Heart left ventricle (tissue), 16 donors: Measurements from ENCODE around the gene CPNE8. TPM values are rescaled to one million over a fixed set of nuclear protein-coding genes. Genes with fewer than 3 reads are reported as not detected.

ENCODE experiments used
- ATAC-seq, 4 donors: fragments of 200-7000 bp; cut with Tn5 transposase; one replicate each; pipeline ENCODE4 v1.9.1; 2020 to 2022; ENCODE audit warnings: moderate library complexity in 4 of 4, mild to moderate bottlenecking in 3 of 4, moderate number of reproducible peaks in 1 of 4
- DNase-seq, 5 donors: peaks; one replicate each; pipeline ENCODE4 v3.0.0-alpha.2; 2020
- H3K27ac ChIP-seq, 12 donors: fragments of 200-600 bp; sonication (generic) in 4 of 12; one replicate each; pipeline versions ENCODE4 v1.5.0 to v1.8.0; 2016 to 2022; ENCODE audit warnings: mild to moderate bottlenecking in 2 of 12
- H3K27me3 ChIP-seq, 9 donors: fragments of 200-600 bp; sonication (generic) in 2 of 9; one replicate each; pipeline versions ENCODE4 v1.5.1 to v1.8.0; 2016 to 2022; ENCODE audit warnings: mild to moderate bottlenecking in 3 of 9
- H3K36me3 ChIP-seq, 9 donors: fragments of 200-600 bp; sonication (generic) in 2 of 9; one replicate each; pipeline versions ENCODE4 v1.5.0 to v1.8.0; 2018 to 2022; ENCODE audit warnings: mild to moderate bottlenecking in 2 of 9
- H3K4me1 ChIP-seq, 12 donors: fragments of 200-600 bp; sonication (generic) in 4 of 12; one replicate each; pipeline versions ENCODE4 v1.5.0 to v1.8.0; 2016 to 2022; ENCODE audit warnings: mild to moderate bottlenecking in 3 of 12
- H3K4me3 ChIP-seq, 12 donors: fragments of 200-600 bp; sonication (generic) in 4 of 12; one replicate each; pipeline versions ENCODE4 v1.5.0 to v1.8.0; 2017 to 2022; ENCODE audit warnings: mild to moderate bottlenecking in 9 of 12, moderate library complexity in 4 of 12
- H3K9me3 ChIP-seq, 12 donors: fragments of 200-600 bp; sonication (generic) in 4 of 12; one replicate each; pipeline versions ENCODE4 v1.5.0 to v1.8.0; 2016 to 2022; ENCODE audit warnings: mild to moderate bottlenecking in 1 of 12
- CTCF ChIP-seq, 12 donors: fragments of 200-600 bp; sonication (generic) in 4 of 12; IDR thresholded peaks; one replicate each; pipeline versions ENCODE4 v1.5.0 to v1.8.0; 2018 to 2022; ENCODE audit warnings: antibody characterized with exemption in 12 of 12, mild to moderate bottlenecking in 5 of 12
- POLR2A ChIP-seq, 2 donors: fragments of 450-650 bp; IDR thresholded peaks; one replicate each; pipeline ENCODE4 v1.6.1; 2017; ENCODE audit warnings: antibody characterized with exemption in 2 of 2, mild to moderate bottlenecking in 2 of 2, moderate library complexity in 2 of 2
- WGBS, 4 donors: extraction: QIAGEN DNeasy Blood & Tissue Kit in 2 of 4; methylation state at CpG; one replicate each; pipeline versions ENCODE4 v1.1.5 to v1.1.7; 2013 to 2018; 5-methylcytosine and 5-hydroxymethylcytosine counted together
- intact Hi-C, 10 donors: fragments of 100-400 bp; cut with DNase I; formaldehyde crosslinking; loops; one replicate each; pipeline versions ENCODE4 v1.11.1 to v1.14.2; 2022
- polyA plus RNA-seq, 2 donors: library from polyadenylated mRNA; stranded (reverse); fragments of 200-250 nt; gene quantifications; one replicate each; pipeline ENCODE4 v1.2.3, GENCODE V29; 2013
- total RNA-seq, 9 donors: library from RNA; depleted of rRNA in 2 of 9; stranded (reverse); fragments of >200 nt in 2 of 9; fragmentation: NEBNext Ultra II Directional in 3 of 9; extraction: Animal tissue kit (Norgen Biotek cat#: 25700) in 3 of 9; gene quantifications; one replicate each; pipeline versions ENCODE4 v1.1.0 to v1.2.4, GENCODE V29; 2016 to 2023
- donor health status: ischemic (EF 13 %, LVEDD 7.1; RV severe dilation, severe dysfunction).
- donor health status: healthy with polysubstance abuse.
- donor health status: DM: no; HTN: yes; CAD: no.
- donor health status: DM: no; HTN: no; CAD: no.
- donor health status: ischemic (EF 25% LVEDD 6.9; RV normal size, moderate dysfunction).
- donor health status: ischemic (EF 25% LVEDD 5.7; RV mildly dilated, moderate dysfunction).
- donor health status: healthy.
- donor health status: DM: yes; HTN: yes; CAD: no.
- donor health status: ischemic (EF 35%, LVEDD 5.7; RV mildly dilated, moderate dysfunction).
- donor health status: nonischemic (EF 11% LVEDD 7.7; RV severe dilation, severe dysfunction).
- donor health status: DM: yes; HTN: yes; CAD: no.
- donor health status: PGD.
- donor health status: ischemic (EF 29% LVEDD 5.4; RV normal size, mild dysfunction).
- donor health status: nonischemic (EF 23%, LVEDD 6.1; RV moderate dilation, normal function).

Gene CPNE8
- total and polyA plus RNA-seq, 11 donors, result 2.9 to 15.1 (median 4.5) TPM

- Histone ChIP-seq H3K27me3 (no peaks in the 10 kb centered on the region), H3K4me1 (peaks cover 0 to 14% (median 0%) of the 10 kb centered on the region in 12 donors), H3K36me3 (no peaks in the 10 kb centered on the region), H3K27ac (no peak overlapping the region), H3K4me3 (no peak overlapping the region), H3K9me3 (no peaks in the 10 kb centered on the region)
- ATAC-seq (no peak), DNase-seq (no peak)
- TF ChIP-seq CTCF (IDR thresholded peaks at IDR 0.05), result no peak
- no peak for TF ChIP-seq POLR2A (IDR thresholded peaks at IDR 0.05)
- intact Hi-C loops, result no loop called here
- 82 to 89% (median 86%) methylated on average over 4 of the region's 4 CpGs for WGBS, 4 donors
These were observed 61.1 kb downstream of the CPNE8 start for GRCh38 chr12:38844267-38844666.

GRCh38 chr12:38838056-38838850 is 67.1 kb downstream of the CPNE8 start:
- Histone ChIP-seq H3K9me3 (no peaks in the 10 kb centered on the region), H3K36me3 (peaks cover 0 to 3% (median 0%) of the 10 kb centered on the region in 9 donors), H3K27ac (no peak overlapping the region), H3K4me1 (peaks cover 0 to 9% (median 0%) of the 10 kb centered on the region in 12 donors), H3K27me3 (no peaks in the 10 kb centered on the region), H3K4me3 (no peak overlapping the region)
- DNase-seq (no peak), ATAC-seq (no peak)
- WGBS, 4 donors, result 86 to 88% (median 87%) methylated on average over 2 of the region's 2 CpGs
- TF ChIP-seq CTCF (IDR thresholded peaks at IDR 0.05) (no peak), POLR2A (IDR thresholded peaks at IDR 0.05) (no peak)
- intact Hi-C loops, result no loop called here

GRCh38 chr12:38831715-38832114 is 73.7 kb downstream of the CPNE8 start:
- no peak for ATAC-seq
- intact Hi-C loops, result loop anchor here in 1 of 10 donors (5.0 kb wide), 1 partner anchor 766 kb away; no protein-coding TSS in a partner anchor

More at GRCh38 chr12:38831715-38832114, 73.7 kb downstream of the CPNE8 start:
- Histone ChIP-seq H3K27me3 (no peaks in the 10 kb centered on the region), H3K27ac (no peak overlapping the region), H3K36me3 (no peaks in the 10 kb centered on the region), H3K9me3 (no peaks in the 10 kb centered on the region), H3K4me3 (no peak overlapping the region), H3K4me1 (peaks cover 0 to 8% (median 0%) of the 10 kb centered on the region in 12 donors)
- DNase-seq, result no peak
- 85 to 98% (median 94%) methylated on average over 5 of the region's 5 CpGs for WGBS, 4 donors
- TF ChIP-seq POLR2A (IDR thresholded peaks at IDR 0.05), result no peak
- no peak for TF ChIP-seq CTCF (IDR thresholded peaks at IDR 0.05)
